K562 (cell line): Measurements from ENCODE around the gene FXN. TPM values are rescaled to one million over a fixed set of nuclear protein-coding genes. Genes with fewer than 3 reads are reported as not detected.

ENCODE experiments used
- GTF2E2 ChIP-seq: fragments of 200-800 bp; sonication (Bioruptor generic); IDR thresholded peaks from 2 replicates; pipeline ENCODE4 v1.6.1; 2016; ENCODE audit warnings: missing genetic modification characterization, missing compliant biosample characterization
- HCFC1 ChIP-seq: IDR thresholded peaks from 2 replicates; pipeline ENCODE4 v1.6.1; 2012; ENCODE audit warnings: low read depth, low read length, improper control_type of control experiment
- HDAC8 ChIP-seq: fragments of 450-650 bp; IDR thresholded peaks from 2 replicates; pipeline ENCODE4 v1.6.1; 2016; ENCODE audit warnings: mild to moderate bottlenecking, missing genetic modification characterization, moderate library complexity, missing compliant biosample characterization
- HMG20A ChIP-seq: fragments of 450-650 bp; formaldehyde crosslinking; conservative IDR thresholded peaks from 2 replicates; pipeline ENCODE4 v1.4.0; 2020; ENCODE audit warnings: mild to moderate bottlenecking, mixed read lengths
- KHSRP ChIP-seq: fragments of 450-650 bp; IDR thresholded peaks from 2 replicates; pipeline ENCODE4 v1.6.1; 2017
- LARP7 ChIP-seq: fragments of 450-650 bp; IDR thresholded peaks from 2 replicates; pipeline ENCODE4 v1.6.1; 2016
- NFYB ChIP-seq: IDR thresholded peaks from 2 replicates; pipeline ENCODE4 v1.6.1; 2011; ENCODE audit warnings: mild to moderate bottlenecking, moderate library complexity; ENCODE audit not compliant: insufficient read length; ENCODE audit errors: extremely low read depth
- PRDM10 ChIP-seq: fragments of 450-650 bp; IDR thresholded peaks from 2 replicates; pipeline ENCODE4 v1.6.1; 2018; ENCODE audit not compliant: partially characterized antibody
- RBM15 ChIP-seq: fragments of 200-400 bp; formaldehyde crosslinking; IDR thresholded peaks from 2 replicates; pipeline ENCODE4 v1.6.1; 2018; ENCODE audit warnings: mild to moderate bottlenecking, low read length, moderate library complexity; ENCODE audit not compliant: insufficient read depth
- SAFB2 ChIP-seq: fragments of 200-400 bp; formaldehyde crosslinking; IDR thresholded peaks from 2 replicates; pipeline ENCODE4 v1.6.1; 2018; ENCODE audit warnings: borderline replicate concordance, low read length, low read depth, moderate library complexity; ENCODE audit not compliant: severe bottlenecking
- SRSF9 ChIP-seq: fragments of 200-400 bp; formaldehyde crosslinking; IDR thresholded peaks from 2 replicates; pipeline ENCODE4 v1.6.1; 2017; ENCODE audit warnings: low read depth, low read length, borderline replicate concordance
- STAT5B ChIP-seq: fragments of 250-450 bp; sonication (Bioruptor Pico); IDR thresholded peaks from 2 replicates; pipeline ENCODE4 v1.8.0; 2021; ENCODE audit warnings: mild to moderate bottlenecking, inconsistent platforms
- TAF9B ChIP-seq: fragments of 450-650 bp; IDR thresholded peaks from 2 replicates; pipeline ENCODE4 v1.6.1; 2018; ENCODE audit warnings: mild to moderate bottlenecking; ENCODE audit not compliant: partially characterized antibody
- TGIF2 ChIP-seq: sonication (generic); formaldehyde crosslinking; IDR thresholded peaks from 2 replicates; pipeline ENCODE4 v1.8.1; 2022; ENCODE audit warnings: mild to moderate bottlenecking, missing genetic modification reagents, moderate library complexity
- ZC3H8 ChIP-seq: fragments of 450-650 bp; IDR thresholded peaks from 2 replicates; pipeline ENCODE4 v1.6.1; 2017
- ZNF57 ChIP-seq: fragments of 450-650 bp; formaldehyde crosslinking; IDR thresholded peaks from 2 replicates; pipeline ENCODE4 v1.4.0; 2020; ENCODE audit warnings: mild to moderate bottlenecking, moderate library complexity
- ZNF592 ChIP-seq: fragments of 450-650 bp; IDR thresholded peaks from 2 replicates; pipeline ENCODE4 v1.6.1; 2017; ENCODE audit warnings: antibody characterized with exemption, mild to moderate bottlenecking
- ZNF76 ChIP-seq: fragments of 250-450 bp; sonication (Bioruptor Pico); IDR thresholded peaks from 2 replicates; pipeline ENCODE4 v1.4.0; 2020; ENCODE audit warnings: mild to moderate bottlenecking, moderate library complexity, borderline replicate concordance
- polyA plus RNA-seq, 8 experiments: library from polyadenylated mRNA; depleted of rRNA in 4 of 8; stranded (reverse) in 5 of 8; unstranded in 3 of 8; fragments of >200 nt; fragmentation: Nextera tagmentation in 2 of 8; fragmentation: Illumina TruSeq in 1 of 8; extraction: Ambion mirVana in 2 of 8; extraction: Trizol in 1 of 8; gene quantifications; 2 replicates each; pipeline versions ENCODE4 v1.2.1 to v1.2.3, GENCODE V29; 2011 to 2014; ENCODE audit warnings: inconsistent platforms in 1 of 8, missing spikeins in 1 of 8
- total RNA-seq, 7 experiments: library from RNA; depleted of rRNA in 6 of 7; stranded (reverse); fragments of >200 nt in 6 of 7; fragmentation: Illumina TruSeq in 2 of 7; extraction: Trizol in 2 of 7; gene quantifications; 2 replicates each; pipeline versions ENCODE4 v1.2.1 to v1.2.3, GENCODE V29; 2011 to 2021; ENCODE audit warnings: low replicate concordance in 1 of 7
- TF ChIP-seq, protein P1 (sequence below): fragments of 250-450 bp; sonication (Bioruptor Pico); IDR thresholded peaks from 2 replicates; pipeline ENCODE4 v1.4.0; 2020; ENCODE audit warnings: mild to moderate bottlenecking, moderate library complexity

Gene FXN
- total and polyA plus RNA-seq, 9 of the 15 experiments (the other 6 are each of a cell fraction or from before 2014, with no cell fraction given) = 7.6 to 51.5 (median 30.3) TPM

- TF ChIP-seq, protein P1, sequence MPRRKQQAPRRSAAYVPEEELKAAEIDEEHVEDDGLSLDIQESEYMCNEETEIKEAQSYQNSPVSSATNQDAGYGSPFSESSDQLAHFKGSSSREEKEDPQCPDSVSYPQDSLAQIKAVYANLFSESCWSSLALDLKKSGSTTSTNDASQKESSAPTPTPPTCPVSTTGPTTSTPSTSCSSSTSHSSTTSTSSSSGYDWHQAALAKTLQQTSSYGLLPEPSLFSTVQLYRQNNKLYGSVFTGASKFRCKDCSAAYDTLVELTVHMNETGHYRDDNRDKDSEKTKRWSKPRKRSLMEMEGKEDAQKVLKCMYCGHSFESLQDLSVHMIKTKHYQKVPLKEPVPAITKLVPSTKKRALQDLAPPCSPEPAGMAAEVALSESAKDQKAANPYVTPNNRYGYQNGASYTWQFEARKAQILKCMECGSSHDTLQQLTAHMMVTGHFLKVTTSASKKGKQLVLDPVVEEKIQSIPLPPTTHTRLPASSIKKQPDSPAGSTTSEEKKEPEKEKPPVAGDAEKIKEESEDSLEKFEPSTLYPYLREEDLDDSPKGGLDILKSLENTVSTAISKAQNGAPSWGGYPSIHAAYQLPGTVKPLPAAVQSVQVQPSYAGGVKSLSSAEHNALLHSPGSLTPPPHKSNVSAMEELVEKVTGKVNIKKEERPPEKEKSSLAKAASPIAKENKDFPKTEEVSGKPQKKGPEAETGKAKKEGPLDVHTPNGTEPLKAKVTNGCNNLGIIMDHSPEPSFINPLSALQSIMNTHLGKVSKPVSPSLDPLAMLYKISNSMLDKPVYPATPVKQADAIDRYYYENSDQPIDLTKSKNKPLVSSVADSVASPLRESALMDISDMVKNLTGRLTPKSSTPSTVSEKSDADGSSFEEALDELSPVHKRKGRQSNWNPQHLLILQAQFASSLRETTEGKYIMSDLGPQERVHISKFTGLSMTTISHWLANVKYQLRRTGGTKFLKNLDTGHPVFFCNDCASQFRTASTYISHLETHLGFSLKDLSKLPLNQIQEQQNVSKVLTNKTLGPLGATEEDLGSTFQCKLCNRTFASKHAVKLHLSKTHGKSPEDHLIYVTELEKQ (CRISPR knock-in tag) = no peak
- TF ChIP-seq ZNF57 (CRISPR knock-in tag) (no peak), HMG20A (no peak), LARP7 (no peak), ZNF76 (CRISPR knock-in tag) (no peak), NFYB (no peak), ZC3H8 (no peak), HDAC8 (no peak), TGIF2 (CRISPR knock-in tag) (no peak), SRSF9 (no peak), SAFB2 (no peak), ZNF592 (0 out of 2 replicates have a peak, but pooled peaks have one; percentile 29), HCFC1 (no peak), STAT5B (CRISPR knock-in tag) (no peak), PRDM10 (no peak), RBM15 (no peak), TAF9B (no peak), GTF2E2 (no peak), KHSRP (no peak)
Measured at GRCh38 chr9:69019808-69020207, 15.7 kb upstream of the FXN start (continued).
